Activated T-helper 1 cell treated with anti-CD3 and anti-CD28 coated beads, Interleukin-12 subunit alpha, Interleukin-12 subunit beta, Interleukin-2, Interleukin-4 antibody, amounts not matched to agents 30 ng/mL and 10 ng/mL and 1 ng/mL, durations not matched to agents 14 hours and 24 hours and 36 hours (primary cell): Measurements from ENCODE around the gene DYNC1H1. TPM values are rescaled to one million over a fixed set of nuclear protein-coding genes. Genes with fewer than 3 reads are reported as not detected.
"Not testable (repeated sequence)": the region's sequence is repeated elsewhere in the genome, so short reads cannot be mapped to it uniquely, and the experiment has no call there.

ENCODE experiments used
- DNase-seq: peaks from one replicate; pipeline ENCODE4 v3.0.0; 2021; ENCODE audit warnings: low spot score
- H3K27ac Mint-ChIP-seq: one replicate; pipeline ENCODE4 v1.8.0; 2021; ENCODE audit warnings: mild to moderate bottlenecking, mixed read lengths
- H3K27me3 Mint-ChIP-seq: one replicate; pipeline ENCODE4 v1.8.0; 2022; ENCODE audit warnings: mild to moderate bottlenecking, moderate library complexity, mixed read lengths; ENCODE audit not compliant: insufficient read depth
- H3K36me3 Mint-ChIP-seq: one replicate; pipeline ENCODE4 v1.8.0; 2021; ENCODE audit warnings: low read depth, mixed read lengths
- H3K4me1 Mint-ChIP-seq: one replicate; pipeline ENCODE4 v1.8.0; 2021; ENCODE audit warnings: low read depth, mixed read lengths
- H3K4me3 Mint-ChIP-seq: one replicate; pipeline ENCODE4 v1.8.0; 2021; ENCODE audit warnings: mild to moderate bottlenecking, moderate library complexity, mixed read lengths
- H3K9me3 Mint-ChIP-seq: one replicate; pipeline ENCODE4 v1.8.0; 2021; ENCODE audit warnings: mixed read lengths
- intact Hi-C: fragments of 100-400 bp; cut with micrococcal nuclease; formaldehyde crosslinking; loops from one replicate; pipeline ENCODE4 v1.15.1; 2024
- total RNA-seq: library from RNA; stranded (reverse); gene quantifications from 2 replicates; pipeline ENCODE4 v1.2.3, GENCODE V29; 2022

Gene DYNC1H1
- total RNA-seq, 1 donor from 2014 or later: 241 TPM

DNA sequence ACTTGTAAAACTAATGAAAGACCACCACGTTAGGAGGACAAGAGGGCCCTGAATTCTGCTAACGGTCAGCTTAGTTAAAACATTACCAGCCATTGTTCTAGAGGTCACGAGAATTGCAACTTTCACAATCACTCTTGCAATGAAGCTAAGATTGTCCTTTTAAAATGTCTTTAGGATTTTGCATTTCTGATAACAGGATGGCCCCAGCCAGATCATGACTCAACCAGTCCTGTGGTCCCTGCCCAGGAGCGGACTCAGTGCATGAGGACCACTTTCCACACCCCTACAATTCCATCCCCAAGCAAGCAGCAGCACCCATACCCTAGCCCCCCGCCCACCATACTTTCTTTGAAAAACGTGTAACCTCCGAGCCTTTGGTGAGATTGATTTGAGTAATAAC, 93.8 kb downstream of the DYNC1H1 start:
- H3K27me3 Mint-ChIP-seq: peaks cover 3% of the 10 kb centered on the region
- H3K36me3 Mint-ChIP-seq: peaks cover 6% of the 10 kb centered on the region
- H3K4me3 Mint-ChIP-seq: no peak overlapping the region
- no peaks in the 10 kb centered on the region for H3K9me3 Mint-ChIP-seq
- DNase-seq: no peak
- H3K27ac Mint-ChIP-seq: no peak overlapping the region
- intact Hi-C loops: no loop called here
- peaks cover 10% of the 10 kb centered on the region for H3K4me1 Mint-ChIP-seq

DNA sequence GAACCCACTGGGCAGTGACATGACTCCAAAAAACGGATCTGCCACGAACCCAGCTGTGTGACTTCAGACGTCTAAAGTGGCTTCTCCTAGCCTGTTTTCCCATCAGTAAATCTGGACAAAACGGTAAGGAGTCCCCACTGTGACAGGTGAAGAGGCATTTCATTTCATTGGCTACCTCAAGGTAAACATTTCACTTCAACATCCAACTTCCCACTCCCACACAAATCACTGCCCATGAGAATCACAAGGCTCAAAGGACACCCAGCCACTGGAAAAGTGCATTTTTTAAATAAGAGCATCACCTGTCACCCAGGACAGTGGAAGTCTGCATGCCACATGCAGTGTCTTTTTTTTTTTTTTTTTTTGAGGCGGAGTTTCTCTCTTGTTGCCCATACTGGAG, 94.6 kb downstream of the DYNC1H1 start:
- Mint-ChIP-seq H3K4me3 (no peak overlapping the region), H3K27ac (no peak overlapping the region), H3K27me3 (peaks cover 3% of the 10 kb centered on the region), H3K9me3 (no peaks in the 10 kb centered on the region), H3K4me1 (peaks cover 10% of the 10 kb centered on the region), H3K36me3 (peaks cover 6% of the 10 kb centered on the region)
- intact Hi-C loops: no loop called here
- DNase-seq: no peak

DNA sequence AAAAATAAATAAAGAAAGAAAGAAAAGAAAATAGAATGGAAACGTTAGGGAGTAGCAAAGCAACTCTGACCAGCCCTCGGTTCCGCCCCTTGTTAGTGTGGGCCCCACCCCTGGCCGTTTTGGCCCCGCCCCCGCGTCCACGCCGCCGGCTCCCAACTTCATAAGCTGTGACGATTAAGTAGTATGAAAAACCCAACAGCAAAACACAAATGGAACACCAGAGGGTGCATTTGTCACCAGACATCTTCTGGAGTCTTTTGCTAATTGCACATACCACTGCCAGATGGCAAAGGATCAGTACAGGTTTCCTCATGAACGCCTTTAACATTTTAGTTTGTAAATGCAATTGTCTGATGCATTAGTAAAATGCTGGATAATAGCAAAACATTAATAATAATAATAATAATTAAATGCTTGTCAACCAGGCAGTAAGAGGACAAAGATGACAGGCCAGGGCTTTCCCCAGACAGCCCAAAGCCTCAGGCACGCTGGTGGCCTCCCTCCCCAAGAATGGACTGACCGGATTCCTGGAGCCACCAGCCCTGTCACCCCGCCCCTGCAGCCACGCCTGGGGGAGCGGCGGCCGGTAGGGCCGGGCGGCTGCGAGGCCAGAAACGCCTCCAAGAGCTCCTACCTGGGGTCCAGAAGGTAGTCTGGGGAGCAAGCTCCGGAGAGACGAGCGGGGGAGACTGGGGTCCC, 98.9 kb downstream of the DYNC1H1 start:
- H3K4me1 Mint-ChIP-seq: no peaks in the 10 kb centered on the region
- H3K27me3 Mint-ChIP-seq: peaks cover 3% of the 10 kb centered on the region
- no peak overlapping the region for H3K27ac Mint-ChIP-seq
- no peaks in the 10 kb centered on the region for H3K36me3 Mint-ChIP-seq
- no peaks in the 10 kb centered on the region for H3K9me3 Mint-ChIP-seq
- intact Hi-C loops: loop anchor here (1.0 kb wide), 3 partner anchors 33 to 251 kb away; partner anchors contain the start of gene WDR20
- DNase-seq: peak; percentile 48
- no peak overlapping the region for H3K4me3 Mint-ChIP-seq

- intact Hi-C loops: loop anchor here (1.0 kb wide), 3 partner anchors 32 to 250 kb away; partner anchors contain the start of gene WDR20
- Mint-ChIP-seq H3K27me3 (peaks cover 3% of the 10 kb centered on the region), H3K9me3 (no peaks in the 10 kb centered on the region), H3K4me3 (no peak overlapping the region), H3K27ac (no peak overlapping the region), H3K4me1 (no peaks in the 10 kb centered on the region), H3K36me3 (no peaks in the 10 kb centered on the region)
- no peak for DNase-seq
Observed at GRCh38 chr14:102063808-102064429, 99.5 kb downstream of the DYNC1H1 start.

GRCh38 chr14:102064590-102064989, 100.2 kb downstream of the DYNC1H1 start:
- H3K27ac Mint-ChIP-seq, H3K9me3 Mint-ChIP-seq, H3K36me3 Mint-ChIP-seq, H3K4me1 Mint-ChIP-seq, intact Hi-C loops, H3K27me3 Mint-ChIP-seq, DNase-seq, H3K4me3 Mint-ChIP-seq: not testable (repeated sequence)

GRCh38 chr14:102066041-102066451, 101.7 kb downstream of the DYNC1H1 start:
- no peak overlapping the region for H3K27ac Mint-ChIP-seq

DNA sequence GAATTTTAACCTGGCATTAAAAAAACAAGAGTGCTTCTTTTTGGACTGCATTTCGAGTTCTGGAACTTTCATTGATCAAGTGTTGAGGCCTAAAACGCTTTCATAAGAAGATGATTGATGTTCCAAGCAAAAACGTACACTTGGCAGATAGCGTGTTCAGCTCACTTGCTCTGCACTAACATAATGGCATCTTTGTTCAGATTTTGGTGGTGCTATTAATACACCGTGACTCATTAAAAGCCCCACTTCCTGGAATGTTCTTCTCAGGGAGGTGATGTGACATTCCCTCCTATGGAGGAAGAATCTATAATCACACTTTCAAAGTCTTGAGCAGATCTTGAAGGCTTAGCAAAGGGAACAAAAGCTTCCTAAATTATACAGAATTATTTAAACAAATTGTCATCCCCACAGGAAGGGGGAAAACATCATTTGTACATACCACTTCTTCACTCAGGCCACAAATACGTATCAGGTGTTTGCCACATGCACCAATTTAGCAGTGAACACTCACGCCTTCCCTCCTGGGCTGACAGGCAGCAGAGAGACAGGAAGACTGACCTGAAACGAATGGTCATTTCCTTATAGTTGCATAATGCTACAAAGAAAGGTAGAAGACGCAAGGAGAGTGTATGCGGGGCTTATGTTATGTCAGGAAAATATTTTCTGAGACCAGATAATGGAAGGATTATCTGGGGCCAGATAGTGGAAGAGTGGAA, 107.1 kb downstream of the DYNC1H1 start:
- DNase-seq: no peak
- H3K4me3 Mint-ChIP-seq: no peak overlapping the region
- no peak overlapping the region for H3K27ac Mint-ChIP-seq
- H3K27me3 Mint-ChIP-seq: no peaks in the 10 kb centered on the region
- intact Hi-C loops: no loop called here
- peaks cover 8% of the 10 kb centered on the region for H3K4me1 Mint-ChIP-seq
- no peaks in the 10 kb centered on the region for H3K9me3 Mint-ChIP-seq
- H3K36me3 Mint-ChIP-seq: peaks cover 7% of the 10 kb centered on the region

More at GRCh38 chr14:102066041-102066451, 101.7 kb downstream of the DYNC1H1 start:
- Mint-ChIP-seq H3K9me3 (no peaks in the 10 kb centered on the region), H3K4me1 (no peaks in the 10 kb centered on the region), H3K36me3 (no peaks in the 10 kb centered on the region), H3K27me3 (peaks cover 3% of the 10 kb centered on the region), H3K4me3 (no peak overlapping the region)
- intact Hi-C loops: no loop called here
- no peak for DNase-seq

- intact Hi-C loops: no loop called here
- peaks cover 14% of the 10 kb centered on the region for H3K4me1 Mint-ChIP-seq
- H3K36me3 Mint-ChIP-seq: peaks cover 20% of the 10 kb centered on the region
Observed at GRCh38 chr14:102074415-102074964, 110.1 kb downstream of the DYNC1H1 start.

DNA sequence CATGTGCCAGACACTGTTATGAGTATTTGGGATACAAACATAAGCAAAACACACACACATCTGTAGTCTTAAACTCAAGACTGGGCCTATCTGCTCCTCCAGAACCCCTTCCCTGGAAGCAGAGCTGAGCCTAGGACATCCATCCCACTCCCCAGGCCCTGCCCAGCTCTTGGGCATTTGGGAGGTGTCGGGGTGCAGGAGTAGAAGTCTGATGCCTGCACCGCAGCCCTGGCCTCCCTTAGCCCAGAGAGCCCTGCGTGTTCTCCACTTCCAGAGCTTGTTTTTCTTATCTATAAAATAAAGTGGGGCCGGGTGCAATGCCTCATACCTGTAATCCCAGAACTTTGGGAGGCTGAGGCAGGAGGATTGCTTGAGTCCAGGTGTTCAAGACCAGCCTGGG, 110.8 kb downstream of the DYNC1H1 start:
- Mint-ChIP-seq H3K27me3 (no peaks in the 10 kb centered on the region), H3K4me3 (no peak overlapping the region), H3K27ac (no peak overlapping the region), H3K4me1 (peaks cover 21% of the 10 kb centered on the region), H3K9me3 (no peaks in the 10 kb centered on the region), H3K36me3 (peaks cover 26% of the 10 kb centered on the region)
- intact Hi-C loops: no loop called here
- no peak for DNase-seq

More at GRCh38 chr14:102074415-102074964, 110.1 kb downstream of the DYNC1H1 start:
- no peaks in the 10 kb centered on the region for H3K9me3 Mint-ChIP-seq
- DNase-seq: no peak
- H3K27me3 Mint-ChIP-seq: no peaks in the 10 kb centered on the region
- H3K27ac Mint-ChIP-seq: no peak overlapping the region
- H3K4me3 Mint-ChIP-seq: no peak overlapping the region

DNA sequence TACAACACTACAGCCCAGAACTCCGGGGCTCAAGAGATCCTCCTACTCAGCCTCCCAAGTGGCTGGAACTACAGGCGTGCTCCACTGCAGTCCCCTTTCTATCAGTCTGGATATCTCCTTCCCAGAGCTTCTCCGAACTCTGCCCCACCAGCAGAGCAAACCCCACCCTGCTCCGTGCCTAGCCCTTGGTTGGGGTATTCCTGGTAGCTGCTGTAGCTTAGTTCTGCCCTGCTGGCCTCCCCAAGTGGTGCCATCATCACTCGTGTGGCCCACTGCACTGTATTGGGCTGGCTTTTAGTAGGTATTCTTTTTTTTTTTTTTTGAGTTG, 113.0 kb downstream of the DYNC1H1 start:
- Mint-ChIP-seq H3K36me3 (peaks cover 44% of the 10 kb centered on the region), H3K4me3 (no peak overlapping the region), H3K27ac (no peak overlapping the region)

DNA sequence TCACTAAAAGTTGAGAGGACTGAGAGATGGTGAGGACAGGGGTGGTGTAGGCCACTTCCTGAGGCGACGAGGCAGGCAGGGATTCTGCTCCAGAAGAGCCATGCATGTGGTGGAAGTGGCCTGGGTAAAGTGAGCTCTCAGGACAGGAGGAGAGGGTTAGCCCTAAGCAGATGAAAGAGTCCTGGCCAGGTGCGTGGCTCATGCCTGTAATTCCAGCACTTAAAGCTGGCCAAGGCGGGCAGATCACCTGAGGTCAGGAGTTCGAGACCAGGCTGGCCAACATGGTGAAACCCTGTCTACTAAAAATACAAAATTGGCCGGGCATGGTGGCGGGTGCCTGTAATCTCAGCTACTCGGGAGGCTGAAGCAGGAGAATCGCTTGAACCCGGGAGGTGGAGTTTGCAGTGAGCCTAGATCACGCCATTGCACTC, 114.0 kb downstream of the DYNC1H1 start:
- H3K27me3 Mint-ChIP-seq, H3K4me3 Mint-ChIP-seq, H3K9me3 Mint-ChIP-seq, DNase-seq, intact Hi-C loops: not testable (repeated sequence)
- Mint-ChIP-seq H3K4me1 (peaks cover 45% of the 10 kb centered on the region), H3K36me3 (peaks cover 55% of the 10 kb centered on the region), H3K27ac (peak overlapping the region; percentile 70)

More for the DNA sequence above, 113.0 kb downstream of the DYNC1H1 start:
- H3K27me3 Mint-ChIP-seq: no peaks in the 10 kb centered on the region
- no peak for DNase-seq
- peaks cover 35% of the 10 kb centered on the region for H3K4me1 Mint-ChIP-seq
- H3K9me3 Mint-ChIP-seq: no peaks in the 10 kb centered on the region
- intact Hi-C loops: no loop called here

DNA sequence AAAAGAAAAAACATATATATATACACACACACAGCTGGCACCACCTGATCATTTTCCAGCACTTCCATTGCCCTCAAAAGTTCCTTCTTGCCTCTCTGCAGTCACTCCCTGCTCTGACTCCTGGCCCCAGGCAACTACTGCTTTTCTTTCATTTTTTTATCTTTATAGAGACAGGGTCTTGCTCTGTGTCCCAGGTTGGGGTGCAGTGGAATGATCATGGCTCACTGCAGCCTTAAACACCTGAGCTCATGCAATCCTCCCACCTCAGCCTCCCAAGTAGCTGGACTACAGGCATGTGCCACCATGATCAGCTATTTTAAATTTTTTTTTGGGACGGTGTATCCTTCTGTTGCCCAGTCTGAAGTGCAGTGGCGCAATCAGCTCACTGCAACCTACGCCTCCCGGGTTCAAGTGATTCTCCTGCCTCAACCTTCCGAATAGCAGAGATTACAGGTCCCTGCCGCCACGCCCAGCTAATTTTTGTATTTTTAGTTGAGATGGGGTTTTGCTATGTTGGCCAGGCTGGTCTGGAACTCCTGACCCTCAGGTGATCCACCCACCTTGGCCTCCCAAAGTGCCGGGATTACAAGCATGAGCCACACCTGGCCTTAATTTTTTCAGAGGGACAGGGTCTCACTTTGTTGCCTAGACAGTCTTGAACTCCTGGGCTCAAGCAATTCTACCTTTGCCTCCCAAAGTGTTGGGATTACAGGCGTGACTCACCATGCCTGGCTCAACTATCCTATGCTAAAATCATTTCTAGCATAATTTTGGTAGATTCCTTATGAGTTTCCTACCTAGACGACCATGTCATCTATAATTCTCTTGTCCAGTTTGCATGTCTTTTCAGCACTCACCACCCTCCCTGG, 114.7 kb downstream of the DYNC1H1 start:
- H3K27ac Mint-ChIP-seq: peak overlapping the region; percentile 26
- intact Hi-C loops: no loop called here
- no peak overlapping the region for H3K4me3 Mint-ChIP-seq
- H3K9me3 Mint-ChIP-seq: no peaks in the 10 kb centered on the region
- H3K36me3 Mint-ChIP-seq: peaks cover 61% of the 10 kb centered on the region
- no peak for DNase-seq
- peaks cover 52% of the 10 kb centered on the region for H3K4me1 Mint-ChIP-seq
- H3K27me3 Mint-ChIP-seq: no peaks in the 10 kb centered on the region
